GM23338 (cell line): Measurements from ENCODE around the gene FAM237B.

ENCODE experiments used
- EZH2 ChIP-seq: fragments of 200-600 bp; sonication (generic); IDR thresholded peaks from one replicate; pipeline ENCODE4 v1.8.0; 2017; ENCODE audit warnings: antibody characterized with exemption, mild to moderate bottlenecking, low read depth; ENCODE audit not compliant: unreplicated experiment
- TF ChIP-seq, protein P1 (sequence below), 2 experiments: fragments of 200-600 bp in 1 of 2; sonication (generic) in 1 of 2; conservative IDR thresholded peaks; 2 replicates each; pipeline versions ENCODE4 v1.5.1 to v1.6.1; 2016 to 2017; ENCODE audit warnings: antibody characterized with exemption in 2 of 2, low read depth in 2 of 2, mild to moderate bottlenecking in 2 of 2, moderate library complexity in 1 of 2
- TF ChIP-seq, protein P2 (sequence below): IDR thresholded peaks from one replicate; pipeline ENCODE4 v1.6.1; 2018; ENCODE audit warnings: antibody characterized with exemption; ENCODE audit not compliant: unreplicated experiment

DNA sequence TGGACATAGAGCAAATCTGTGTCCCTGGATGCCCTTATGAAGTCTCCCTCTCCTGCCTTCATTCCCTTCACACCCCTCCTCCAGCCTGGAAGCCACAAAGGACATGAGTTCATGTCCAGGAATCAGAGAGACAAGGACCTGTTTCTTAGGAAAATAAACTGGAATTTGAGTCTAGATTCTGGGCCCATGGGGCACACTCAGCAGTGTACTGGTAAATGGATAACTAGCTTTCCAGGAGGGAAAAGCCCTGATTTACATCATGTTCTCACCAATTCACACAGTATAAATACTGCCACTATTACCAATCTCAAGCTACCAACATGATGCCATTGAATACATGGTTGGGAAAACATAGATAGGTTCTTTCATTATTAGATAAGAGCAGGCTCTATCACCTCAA lies 9.9 kb downstream of the FAM237B start:
- TF ChIP-seq, protein P1, sequence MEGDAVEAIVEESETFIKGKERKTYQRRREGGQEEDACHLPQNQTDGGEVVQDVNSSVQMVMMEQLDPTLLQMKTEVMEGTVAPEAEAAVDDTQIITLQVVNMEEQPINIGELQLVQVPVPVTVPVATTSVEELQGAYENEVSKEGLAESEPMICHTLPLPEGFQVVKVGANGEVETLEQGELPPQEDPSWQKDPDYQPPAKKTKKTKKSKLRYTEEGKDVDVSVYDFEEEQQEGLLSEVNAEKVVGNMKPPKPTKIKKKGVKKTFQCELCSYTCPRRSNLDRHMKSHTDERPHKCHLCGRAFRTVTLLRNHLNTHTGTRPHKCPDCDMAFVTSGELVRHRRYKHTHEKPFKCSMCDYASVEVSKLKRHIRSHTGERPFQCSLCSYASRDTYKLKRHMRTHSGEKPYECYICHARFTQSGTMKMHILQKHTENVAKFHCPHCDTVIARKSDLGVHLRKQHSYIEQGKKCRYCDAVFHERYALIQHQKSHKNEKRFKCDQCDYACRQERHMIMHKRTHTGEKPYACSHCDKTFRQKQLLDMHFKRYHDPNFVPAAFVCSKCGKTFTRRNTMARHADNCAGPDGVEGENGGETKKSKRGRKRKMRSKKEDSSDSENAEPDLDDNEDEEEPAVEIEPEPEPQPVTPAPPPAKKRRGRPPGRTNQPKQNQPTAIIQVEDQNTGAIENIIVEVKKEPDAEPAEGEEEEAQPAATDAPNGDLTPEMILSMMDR (conservative IDR thresholded peaks at IDR 0.05; ENCODE audit: low read depth in 2 of 2), result no peak
- no peak for TF ChIP-seq EZH2
- TF ChIP-seq, protein P2, sequence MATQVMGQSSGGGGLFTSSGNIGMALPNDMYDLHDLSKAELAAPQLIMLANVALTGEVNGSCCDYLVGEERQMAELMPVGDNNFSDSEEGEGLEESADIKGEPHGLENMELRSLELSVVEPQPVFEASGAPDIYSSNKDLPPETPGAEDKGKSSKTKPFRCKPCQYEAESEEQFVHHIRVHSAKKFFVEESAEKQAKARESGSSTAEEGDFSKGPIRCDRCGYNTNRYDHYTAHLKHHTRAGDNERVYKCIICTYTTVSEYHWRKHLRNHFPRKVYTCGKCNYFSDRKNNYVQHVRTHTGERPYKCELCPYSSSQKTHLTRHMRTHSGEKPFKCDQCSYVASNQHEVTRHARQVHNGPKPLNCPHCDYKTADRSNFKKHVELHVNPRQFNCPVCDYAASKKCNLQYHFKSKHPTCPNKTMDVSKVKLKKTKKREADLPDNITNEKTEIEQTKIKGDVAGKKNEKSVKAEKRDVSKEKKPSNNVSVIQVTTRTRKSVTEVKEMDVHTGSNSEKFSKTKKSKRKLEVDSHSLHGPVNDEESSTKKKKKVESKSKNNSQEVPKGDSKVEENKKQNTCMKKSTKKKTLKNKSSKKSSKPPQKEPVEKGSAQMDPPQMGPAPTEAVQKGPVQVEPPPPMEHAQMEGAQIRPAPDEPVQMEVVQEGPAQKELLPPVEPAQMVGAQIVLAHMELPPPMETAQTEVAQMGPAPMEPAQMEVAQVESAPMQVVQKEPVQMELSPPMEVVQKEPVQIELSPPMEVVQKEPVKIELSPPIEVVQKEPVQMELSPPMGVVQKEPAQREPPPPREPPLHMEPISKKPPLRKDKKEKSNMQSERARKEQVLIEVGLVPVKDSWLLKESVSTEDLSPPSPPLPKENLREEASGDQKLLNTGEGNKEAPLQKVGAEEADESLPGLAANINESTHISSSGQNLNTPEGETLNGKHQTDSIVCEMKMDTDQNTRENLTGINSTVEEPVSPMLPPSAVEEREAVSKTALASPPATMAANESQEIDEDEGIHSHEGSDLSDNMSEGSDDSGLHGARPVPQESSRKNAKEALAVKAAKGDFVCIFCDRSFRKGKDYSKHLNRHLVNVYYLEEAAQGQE, result no peak
